Neutrophil (primary cell): ENCODE data around the gene PLCZ1.
"Not testable (repeated sequence)": the region's sequence is repeated elsewhere in the genome, so short reads cannot be mapped to it uniquely, and the experiment has no call there.

ENCODE experiments used
- H3K27ac ChIP-seq: fragments of 200-600 bp; sonication (generic); 2 replicates; pipeline ENCODE4 v1.5.1; 2016; ENCODE audit warnings: mild to moderate bottlenecking, moderate library complexity
- H3K27me3 ChIP-seq: fragments of 200-600 bp; sonication (generic); 2 replicates; pipeline ENCODE4 v1.6.0; 2016; ENCODE audit warnings: mild to moderate bottlenecking
- H3K36me3 ChIP-seq: fragments of 200-600 bp; sonication (generic); 2 replicates; pipeline ENCODE4 v1.5.1; 2017
- H3K4me1 ChIP-seq, 2 experiments: fragments of 200-600 bp in 1 of 2; sonication (generic) in 1 of 2; 1 replicate in 1 of 2; 2 replicates in 1 of 2; pipeline versions ENCODE4 v1.5.1 to v1.6.1; 2013 to 2016; ENCODE audit warnings: low read depth in 1 of 2, low read length in 1 of 2, mild to moderate bottlenecking in 1 of 2, moderate library complexity in 1 of 2; ENCODE audit not compliant: control insufficient read depth in 1 of 2, insufficient read depth in 1 of 2
- H3K4me3 ChIP-seq, 2 experiments: fragments of 200-600 bp in 1 of 2; sonication (generic) in 1 of 2; 1 replicate in 1 of 2; 2 replicates in 1 of 2; pipeline ENCODE4 v1.5.1; 2013 to 2016; ENCODE audit warnings: low read depth in 1 of 2, low read length in 1 of 2, mild to moderate bottlenecking in 1 of 2, moderate library complexity in 1 of 2
- H3K9me3 ChIP-seq: fragments of 200-600 bp; sonication (generic); 2 replicates; pipeline ENCODE4 v1.5.1; 2016
- CTCF ChIP-seq: fragments of 200-600 bp; sonication (generic); IDR thresholded peaks from 2 replicates; pipeline ENCODE4 v1.5.1; 2016; ENCODE audit warnings: antibody characterized with exemption

The PLCZ1 gene

GRCh38 chr12:18700271-18700670 is 37.5 kb downstream of the PLCZ1 start:
- TF ChIP-seq CTCF: no peak
- H3K36me3 ChIP-seq: no peaks in the 10 kb centered on the region
- no peak overlapping the region for H3K4me3 ChIP-seq
- no peaks in the 10 kb centered on the region for H3K4me1 ChIP-seq
- H3K9me3 ChIP-seq: no peaks in the 10 kb centered on the region
- H3K27ac ChIP-seq: no peak overlapping the region
- H3K27me3 ChIP-seq: no peaks in the 10 kb centered on the region

- Histone ChIP-seq H3K36me3 (no peaks in the 10 kb centered on the region), H3K4me1 (no peaks in the 10 kb centered on the region), H3K4me3 (no peak overlapping the region), H3K9me3 (no peaks in the 10 kb centered on the region), H3K27ac (no peak overlapping the region), H3K27me3 (no peaks in the 10 kb centered on the region)
- no peak for TF ChIP-seq CTCF
These were observed 40.7 kb downstream of the PLCZ1 start for GRCh38 chr12:18696971-18697602.

GRCh38 chr12:18693986-18694385 is 43.8 kb downstream of the PLCZ1 start:
- H3K4me3 ChIP-seq, H3K36me3 ChIP-seq, H3K4me1 ChIP-seq, H3K27me3 ChIP-seq, H3K9me3 ChIP-seq, H3K27ac ChIP-seq: not testable (repeated sequence)

- Histone ChIP-seq H3K27me3 (no peaks in the 10 kb centered on the region), H3K9me3 (no peaks in the 10 kb centered on the region), H3K4me3 (no peak overlapping the region), H3K27ac (no peak overlapping the region), H3K4me1 (no peaks in the 10 kb centered on the region), H3K36me3 (no peaks in the 10 kb centered on the region)
- TF ChIP-seq CTCF: no peak
These were observed 47.2 kb downstream of the PLCZ1 start for GRCh38 chr12:18690653-18691052.

- H3K36me3 ChIP-seq: no peaks in the 10 kb centered on the region
- no peak overlapping the region for H3K27ac ChIP-seq
- no peak for TF ChIP-seq CTCF
- H3K4me1 ChIP-seq: no peaks in the 10 kb centered on the region
- H3K9me3 ChIP-seq: no peaks in the 10 kb centered on the region
- no peaks in the 10 kb centered on the region for H3K27me3 ChIP-seq
- no peak overlapping the region for H3K4me3 ChIP-seq
These were observed 48.0 kb downstream of the PLCZ1 start for GRCh38 chr12:18689771-18690170.

- no peaks in the 10 kb centered on the region for H3K36me3 ChIP-seq
- TF ChIP-seq CTCF: no peak
- no peaks in the 10 kb centered on the region for H3K4me1 ChIP-seq
- no peaks in the 10 kb centered on the region for H3K27me3 ChIP-seq
- H3K9me3 ChIP-seq: no peaks in the 10 kb centered on the region
- H3K4me3 ChIP-seq: no peak overlapping the region
- H3K27ac ChIP-seq: no peak overlapping the region
These were observed 53.4 kb downstream of the PLCZ1 start for GRCh38 chr12:18684430-18684829.
